HEK293 (cell line): ENCODE data around the gene RPP25L.

Experiments used
- CTCF ChIA-PET: fragments of 350-600 bp; formaldehyde crosslinking; extraction: SDS; loops from one replicate; lab custom pipeline; 2021; ENCODE audit warnings: antibody characterized with exemption; lab: Yijun Ruan, JAX
- POLR2A ChIA-PET: fragments of 300-600 bp; formaldehyde crosslinking; extraction: SDS; loops from one replicate; lab custom pipeline; 2020; ENCODE audit warnings: antibody characterized with exemption, inconsistent platforms; lab: Yijun Ruan, JAX
- H3K27ac ChIP-seq: fragments of 200-500 bp; sonication (Bioruptor generic); 2 replicates; pipeline ENCODE4 v1.5.1; 2014; ENCODE audit warnings: low read depth, low read length, control low read depth, inconsistent platforms; ENCODE audit errors: extremely low read depth
- H3K36me3 ChIP-seq, 2 experiments: fragments of 200-500 bp in 1 of 2; sonication (Bioruptor generic) in 1 of 2; 1 replicate in 1 of 2; 2 replicates in 1 of 2; pipeline ENCODE4 v1.5.1; 2014 to 2017; ENCODE audit warnings: inconsistent platforms in 2 of 2, low read length in 2 of 2; ENCODE audit not compliant: control insufficient read depth in 2 of 2, insufficient read depth in 1 of 2
- H3K4me1 ChIP-seq: fragments of 200-500 bp; sonication (Bioruptor generic); 2 replicates; pipeline ENCODE4 v1.5.1; 2014; ENCODE audit warnings: mild to moderate bottlenecking, low read length, inconsistent platforms; ENCODE audit not compliant: control insufficient read depth, insufficient read depth
- H3K4me3 ChIP-seq: 2 replicates; pipeline ENCODE4 v1.5.1; 2011; ENCODE audit warnings: low read depth, mild to moderate bottlenecking, control low read depth, low read length, moderate library complexity
- H3K9me3 ChIP-seq: fragments of 200-500 bp; sonication (Bioruptor generic); 2 replicates; pipeline ENCODE4 v1.5.1; 2014; ENCODE audit warnings: low read depth, low read length, inconsistent platforms; ENCODE audit not compliant: control insufficient read depth, insufficient read depth
- KLF16 ChIP-seq: fragments of 450-650 bp; formaldehyde crosslinking; IDR thresholded peaks from 2 replicates; pipeline ENCODE4 v1.5.1; 2017; ENCODE audit warnings: missing biosample characterization, missing genetic modification characterization
- REPIN1 ChIP-seq: fragments of 450-650 bp; formaldehyde crosslinking; IDR thresholded peaks from 2 replicates; pipeline ENCODE4 v1.5.1; 2017; ENCODE audit warnings: missing biosample characterization, missing genetic modification characterization, low read depth
- ZBTB48 ChIP-seq: fragments of 450-650 bp; formaldehyde crosslinking; IDR thresholded peaks from 2 replicates; pipeline ENCODE4 v1.5.1; 2016; ENCODE audit warnings: missing biosample characterization, missing genetic modification characterization
- ZNF10 ChIP-seq: fragments of 450-650 bp; formaldehyde crosslinking; IDR thresholded peaks from 2 replicates; pipeline ENCODE4 v1.5.1; 2017; ENCODE audit warnings: missing biosample characterization, missing genetic modification characterization
- ZNF292 ChIP-seq: fragments of 450-650 bp; formaldehyde crosslinking; IDR thresholded peaks from 2 replicates; pipeline ENCODE4 v1.5.1; 2016; ENCODE audit warnings: low read depth, missing biosample characterization, missing genetic modification characterization, borderline replicate concordance
- ZNF341 ChIP-seq: fragments of 450-650 bp; formaldehyde crosslinking; IDR thresholded peaks from 2 replicates; pipeline ENCODE4; 2016; ENCODE audit warnings: low read depth, missing biosample characterization, missing genetic modification characterization
- ZNF521 ChIP-seq: fragments of 450-650 bp; formaldehyde crosslinking; IDR thresholded peaks from 2 replicates; pipeline ENCODE4 v1.5.1; 2017; ENCODE audit warnings: missing biosample characterization, mild to moderate bottlenecking, missing genetic modification characterization
- ZNF555 ChIP-seq: fragments of 450-650 bp; formaldehyde crosslinking; conservative IDR thresholded peaks from 2 replicates; pipeline ENCODE4 v1.5.1; 2017; ENCODE audit warnings: missing biosample characterization, mild to moderate bottlenecking, missing genetic modification characterization, inconsistent platforms
- ZNF670 ChIP-seq: fragments of 450-650 bp; formaldehyde crosslinking; IDR thresholded peaks from 2 replicates; pipeline ENCODE4 v1.5.1; 2016; ENCODE audit warnings: missing biosample characterization, missing genetic modification characterization, low read depth
- TF ChIP-seq, protein P1 (sequence below): fragments of 450-650 bp; formaldehyde crosslinking; IDR thresholded peaks from 2 replicates; pipeline ENCODE4 v1.5.1; 2017; ENCODE audit warnings: missing biosample characterization, missing genetic modification characterization
- TF ChIP-seq, protein P2 (sequence below): fragments of 450-650 bp; formaldehyde crosslinking; IDR thresholded peaks from 2 replicates; pipeline ENCODE4 v1.5.1; 2016; ENCODE audit warnings: missing biosample characterization, missing genetic modification characterization, low read depth
- TF ChIP-seq, protein P3 (sequence below): fragments of 450-650 bp; formaldehyde crosslinking; IDR thresholded peaks from 2 replicates; pipeline ENCODE4 v1.5.1; 2016; ENCODE audit warnings: missing biosample characterization, missing genetic modification characterization
- TF ChIP-seq, protein P4 (sequence below): fragments of 450-650 bp; IDR thresholded peaks from 2 replicates; pipeline ENCODE4 v1.5.1; 2018; ENCODE audit warnings: missing biosample characterization, missing genetic modification characterization
- TF ChIP-seq, protein P5 (sequence below): IDR thresholded peaks from 2 replicates; pipeline ENCODE4 v1.6.1; 2011; ENCODE audit warnings: mild to moderate bottlenecking, low read depth, low read length, borderline replicate concordance
- TF ChIP-seq, protein P6 (sequence below): fragments of 450-650 bp; formaldehyde crosslinking; conservative IDR thresholded peaks from 2 replicates; pipeline ENCODE4 v1.5.1; 2016; ENCODE audit warnings: low read depth, missing biosample characterization, missing genetic modification characterization

Gene RPP25L

DNA sequence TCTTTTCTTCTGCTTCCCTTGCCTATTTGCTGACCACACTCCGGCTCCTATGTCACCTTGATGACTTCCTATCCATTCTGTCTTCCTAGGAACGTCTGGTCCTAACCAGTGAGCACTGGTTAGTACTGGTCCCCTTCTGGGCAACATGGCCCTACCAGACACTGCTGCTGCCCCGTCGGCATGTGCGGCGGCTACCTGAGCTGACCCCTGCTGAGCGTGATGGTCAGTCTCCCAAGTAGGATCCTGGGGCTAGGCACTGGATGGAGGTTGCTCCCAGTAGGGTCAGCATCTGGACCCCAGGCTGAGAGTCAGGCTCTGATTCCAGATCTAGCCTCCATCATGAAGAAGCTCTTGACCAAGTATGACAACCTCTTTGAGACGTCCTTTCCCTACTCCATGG lies 36.8 kb upstream of the RPP25L start:
- TF ChIP-seq ZNF10 (tag by site-specific recombination) (no peak), ZNF555 (tag by site-specific recombination) (no peak), KLF16 (tag by site-specific recombination) (no peak), ZNF670 (no peak), ZNF341 (no peak), ZNF521 (no peak), ZNF292 (tag by site-specific recombination) (no peak), REPIN1 (tag by site-specific recombination) (no peak), ZBTB48 (tag by site-specific recombination) (no peak)
- TF ChIP-seq, protein P1, sequence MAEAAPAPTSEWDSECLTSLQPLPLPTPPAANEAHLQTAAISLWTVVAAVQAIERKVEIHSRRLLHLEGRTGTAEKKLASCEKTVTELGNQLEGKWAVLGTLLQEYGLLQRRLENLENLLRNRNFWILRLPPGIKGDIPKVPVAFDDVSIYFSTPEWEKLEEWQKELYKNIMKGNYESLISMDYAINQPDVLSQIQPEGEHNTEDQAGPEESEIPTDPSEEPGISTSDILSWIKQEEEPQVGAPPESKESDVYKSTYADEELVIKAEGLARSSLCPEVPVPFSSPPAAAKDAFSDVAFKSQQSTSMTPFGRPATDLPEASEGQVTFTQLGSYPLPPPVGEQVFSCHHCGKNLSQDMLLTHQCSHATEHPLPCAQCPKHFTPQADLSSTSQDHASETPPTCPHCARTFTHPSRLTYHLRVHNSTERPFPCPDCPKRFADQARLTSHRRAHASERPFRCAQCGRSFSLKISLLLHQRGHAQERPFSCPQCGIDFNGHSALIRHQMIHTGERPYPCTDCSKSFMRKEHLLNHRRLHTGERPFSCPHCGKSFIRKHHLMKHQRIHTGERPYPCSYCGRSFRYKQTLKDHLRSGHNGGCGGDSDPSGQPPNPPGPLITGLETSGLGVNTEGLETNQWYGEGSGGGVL (tag by site-specific recombination), result no peak
- TF ChIP-seq, protein P2, sequence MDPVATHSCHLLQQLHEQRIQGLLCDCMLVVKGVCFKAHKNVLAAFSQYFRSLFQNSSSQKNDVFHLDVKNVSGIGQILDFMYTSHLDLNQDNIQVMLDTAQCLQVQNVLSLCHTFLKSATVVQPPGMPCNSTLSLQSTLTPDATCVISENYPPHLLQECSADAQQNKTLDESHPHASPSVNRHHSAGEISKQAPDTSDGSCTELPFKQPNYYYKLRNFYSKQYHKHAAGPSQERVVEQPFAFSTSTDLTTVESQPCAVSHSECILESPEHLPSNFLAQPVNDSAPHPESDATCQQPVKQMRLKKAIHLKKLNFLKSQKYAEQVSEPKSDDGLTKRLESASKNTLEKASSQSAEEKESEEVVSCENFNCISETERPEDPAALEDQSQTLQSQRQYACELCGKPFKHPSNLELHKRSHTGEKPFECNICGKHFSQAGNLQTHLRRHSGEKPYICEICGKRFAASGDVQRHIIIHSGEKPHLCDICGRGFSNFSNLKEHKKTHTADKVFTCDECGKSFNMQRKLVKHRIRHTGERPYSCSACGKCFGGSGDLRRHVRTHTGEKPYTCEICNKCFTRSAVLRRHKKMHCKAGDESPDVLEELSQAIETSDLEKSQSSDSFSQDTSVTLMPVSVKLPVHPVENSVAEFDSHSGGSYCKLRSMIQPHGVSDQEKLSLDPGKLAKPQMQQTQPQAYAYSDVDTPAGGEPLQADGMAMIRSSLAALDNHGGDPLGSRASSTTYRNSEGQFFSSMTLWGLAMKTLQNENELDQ (tag by site-specific recombination), result no peak
- TF ChIP-seq, protein P3, sequence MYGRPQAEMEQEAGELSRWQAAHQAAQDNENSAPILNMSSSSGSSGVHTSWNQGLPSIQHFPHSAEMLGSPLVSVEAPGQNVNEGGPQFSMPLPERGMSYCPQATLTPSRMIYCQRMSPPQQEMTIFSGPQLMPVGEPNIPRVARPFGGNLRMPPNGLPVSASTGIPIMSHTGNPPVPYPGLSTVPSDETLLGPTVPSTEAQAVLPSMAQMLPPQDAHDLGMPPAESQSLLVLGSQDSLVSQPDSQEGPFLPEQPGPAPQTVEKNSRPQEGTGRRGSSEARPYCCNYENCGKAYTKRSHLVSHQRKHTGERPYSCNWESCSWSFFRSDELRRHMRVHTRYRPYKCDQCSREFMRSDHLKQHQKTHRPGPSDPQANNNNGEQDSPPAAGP (tag by site-specific recombination), result no peak
- TF ChIP-seq, protein P4, sequence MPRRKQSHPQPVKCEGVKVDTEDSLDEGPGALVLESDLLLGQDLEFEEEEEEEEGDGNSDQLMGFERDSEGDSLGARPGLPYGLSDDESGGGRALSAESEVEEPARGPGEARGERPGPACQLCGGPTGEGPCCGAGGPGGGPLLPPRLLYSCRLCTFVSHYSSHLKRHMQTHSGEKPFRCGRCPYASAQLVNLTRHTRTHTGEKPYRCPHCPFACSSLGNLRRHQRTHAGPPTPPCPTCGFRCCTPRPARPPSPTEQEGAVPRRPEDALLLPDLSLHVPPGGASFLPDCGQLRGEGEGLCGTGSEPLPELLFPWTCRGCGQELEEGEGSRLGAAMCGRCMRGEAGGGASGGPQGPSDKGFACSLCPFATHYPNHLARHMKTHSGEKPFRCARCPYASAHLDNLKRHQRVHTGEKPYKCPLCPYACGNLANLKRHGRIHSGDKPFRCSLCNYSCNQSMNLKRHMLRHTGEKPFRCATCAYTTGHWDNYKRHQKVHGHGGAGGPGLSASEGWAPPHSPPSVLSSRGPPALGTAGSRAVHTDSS (tag by site-specific recombination), result no peak
- TF ChIP-seq, protein P5, sequence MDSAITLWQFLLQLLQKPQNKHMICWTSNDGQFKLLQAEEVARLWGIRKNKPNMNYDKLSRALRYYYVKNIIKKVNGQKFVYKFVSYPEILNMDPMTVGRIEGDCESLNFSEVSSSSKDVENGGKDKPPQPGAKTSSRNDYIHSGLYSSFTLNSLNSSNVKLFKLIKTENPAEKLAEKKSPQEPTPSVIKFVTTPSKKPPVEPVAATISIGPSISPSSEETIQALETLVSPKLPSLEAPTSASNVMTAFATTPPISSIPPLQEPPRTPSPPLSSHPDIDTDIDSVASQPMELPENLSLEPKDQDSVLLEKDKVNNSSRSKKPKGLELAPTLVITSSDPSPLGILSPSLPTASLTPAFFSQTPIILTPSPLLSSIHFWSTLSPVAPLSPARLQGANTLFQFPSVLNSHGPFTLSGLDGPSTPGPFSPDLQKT, result no peak
- TF ChIP-seq, protein P6, sequence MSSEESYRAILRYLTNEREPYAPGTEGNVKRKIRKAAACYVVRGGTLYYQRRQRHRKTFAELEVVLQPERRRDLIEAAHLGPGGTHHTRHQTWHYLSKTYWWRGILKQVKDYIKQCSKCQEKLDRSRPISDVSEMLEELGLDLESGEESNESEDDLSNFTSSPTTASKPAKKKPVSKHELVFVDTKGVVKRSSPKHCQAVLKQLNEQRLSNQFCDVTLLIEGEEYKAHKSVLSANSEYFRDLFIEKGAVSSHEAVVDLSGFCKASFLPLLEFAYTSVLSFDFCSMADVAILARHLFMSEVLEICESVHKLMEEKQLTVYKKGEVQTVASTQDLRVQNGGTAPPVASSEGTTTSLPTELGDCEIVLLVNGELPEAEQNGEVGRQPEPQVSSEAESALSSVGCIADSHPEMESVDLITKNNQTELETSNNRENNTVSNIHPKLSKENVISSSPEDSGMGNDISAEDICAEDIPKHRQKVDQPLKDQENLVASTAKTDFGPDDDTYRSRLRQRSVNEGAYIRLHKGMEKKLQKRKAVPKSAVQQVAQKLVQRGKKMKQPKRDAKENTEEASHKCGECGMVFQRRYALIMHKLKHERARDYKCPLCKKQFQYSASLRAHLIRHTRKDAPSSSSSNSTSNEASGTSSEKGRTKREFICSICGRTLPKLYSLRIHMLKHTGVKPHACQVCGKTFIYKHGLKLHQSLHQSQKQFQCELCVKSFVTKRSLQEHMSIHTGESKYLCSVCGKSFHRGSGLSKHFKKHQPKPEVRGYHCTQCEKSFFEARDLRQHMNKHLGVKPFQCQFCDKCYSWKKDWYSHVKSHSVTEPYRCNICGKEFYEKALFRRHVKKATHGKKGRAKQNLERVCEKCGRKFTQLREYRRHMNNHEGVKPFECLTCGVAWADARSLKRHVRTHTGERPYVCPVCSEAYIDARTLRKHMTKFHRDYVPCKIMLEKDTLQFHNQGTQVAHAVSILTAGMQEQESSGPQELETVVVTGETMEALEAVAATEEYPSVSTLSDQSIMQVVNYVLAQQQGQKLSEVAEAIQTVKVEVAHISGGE (tag by site-specific recombination), result no peak
- ChIA-PET CTCF (interaction anchor here (1.3 to 13.3 kb wide), 3 partner anchors 13 to 15 kb away, joined by 3 to 125 read pairs (median 5); partner anchors contain the start of gene SIGMAR1), POLR2A (interaction anchor here (0.5 to 5.7 kb wide), 3 partner anchors 13 to 465 kb away, joined by 3 to 90 read pairs (median 5); partner anchors contain the start of gene SIGMAR1)
- peaks cover 0 to 40% of the 10 kb centered on the region in 2 experiments; a peak in 2 of 3 replicates for H3K36me3 ChIP-seq
- H3K9me3 ChIP-seq, result no peaks in the 10 kb centered on the region
- H3K4me1 ChIP-seq, result peaks cover 6% of the 10 kb centered on the region
- H3K27ac ChIP-seq, result no peak overlapping the region
- H3K4me3 ChIP-seq, result no peak overlapping the region
